ENCODE results near the gene TYMP. TPM values are rescaled to one million over a fixed set of nuclear protein-coding genes. Genes with fewer than 3 reads are reported as not detected.

Gene TYMP
- 3.1 and 4.4 TPM in 2 replicates for total RNA-seq (2014; rRNA removed; shearing (Covaris generic))

GRCh38 chr22:50529897-50530579 lies at the start of gene TYMP:
TSS of gene TYMP (minus strand) at chr22:50530012. CDS start at chr22:50529709, 303 bp downstream.
- no peak for DNase-seq (ENCODE audit: low spot score)
- in situ Hi-C loops (cut with HindIII; ENCODE audit: low sequenced_read_pairs) = no loop called here

GRCh38 chr22:50578776-50579310 lies 49.0 kb upstream of the TYMP start:
- in situ Hi-C loops (cut with HindIII; ENCODE audit: low sequenced_read_pairs) = loop anchor here (10.0 kb wide), 1 partner anchor 84 kb away; no protein-coding TSS in a partner anchor
- DNase-seq (ENCODE audit: low spot score) = no peak

GRCh38 chr22:50577987-50578775 lies 48.4 kb upstream of the TYMP start, which contains the start of gene CPT1B:
TSS of gene CPT1B (minus strand) at chr22:50578427. CDS start at chr22:50577915, 512 bp downstream.
- DNase-seq (ENCODE audit: low spot score) = no peak
- in situ Hi-C loops (cut with HindIII; ENCODE audit: low sequenced_read_pairs) = loop anchor here (10.0 kb wide), 1 partner anchor 83 kb away; no protein-coding TSS in a partner anchor

- in situ Hi-C loops (cut with HindIII; ENCODE audit: low sequenced_read_pairs) = loop anchor here (10.0 kb wide), 1 partner anchor 83 kb away; no protein-coding TSS in a partner anchor
- DNase-seq (ENCODE audit: low spot score) = no peak
Measured at GRCh38 chr22:50577697-50577986, 47.8 kb upstream of the TYMP start.

GRCh38 chr22:50576806-50577696 lies 47.2 kb upstream of the TYMP start:
- in situ Hi-C loops (cut with HindIII; ENCODE audit: low sequenced_read_pairs) = loop anchor here (10.0 kb wide), 1 partner anchor 82 kb away; no protein-coding TSS in a partner anchor
- peak; percentile 41 for DNase-seq (ENCODE audit: low spot score)

GRCh38 chr22:50576070-50576469 lies 46.3 kb upstream of the TYMP start:
- DNase-seq (ENCODE audit: low spot score) = peak; percentile 92

GRCh38 chr22:50575426-50575941 lies 45.7 kb upstream of the TYMP start:
- in situ Hi-C loops (cut with HindIII; ENCODE audit: low sequenced_read_pairs) = loop anchor here (10.0 kb wide), 1 partner anchor 81 kb away; no protein-coding TSS in a partner anchor

More at GRCh38 chr22:50576070-50576469, 46.3 kb upstream of the TYMP start:
- in situ Hi-C loops (cut with HindIII; ENCODE audit: low sequenced_read_pairs) = loop anchor here (10.0 kb wide), 1 partner anchor 81 kb away; no protein-coding TSS in a partner anchor

GRCh38 chr22:50574383-50574755 lies 44.6 kb upstream of the TYMP start:
- in situ Hi-C loops (cut with HindIII; ENCODE audit: low sequenced_read_pairs) = loop anchor here (10.0 kb wide), 1 partner anchor 80 kb away; no protein-coding TSS in a partner anchor
- no peak for DNase-seq (ENCODE audit: low spot score)

More at GRCh38 chr22:50575426-50575941, 45.7 kb upstream of the TYMP start:
- no peak for DNase-seq (ENCODE audit: low spot score)

GRCh38 chr22:50573491-50574382 lies 43.9 kb upstream of the TYMP start:
- DNase-seq (ENCODE audit: low spot score) = no peak
- in situ Hi-C loops (cut with HindIII; ENCODE audit: low sequenced_read_pairs) = loop anchor here (10.0 kb wide), 1 partner anchor 79 kb away; no protein-coding TSS in a partner anchor

- in situ Hi-C loops (cut with HindIII; ENCODE audit: low sequenced_read_pairs) = loop anchor here (10.0 kb wide), 1 partner anchor 78 kb away; no protein-coding TSS in a partner anchor
- DNase-seq (ENCODE audit: low spot score) = no peak
Measured at GRCh38 chr22:50572965-50573364, 43.2 kb upstream of the TYMP start.

GRCh38 chr22:50571264-50572175 lies 41.7 kb upstream of the TYMP start:
- in situ Hi-C loops (cut with HindIII; ENCODE audit: low sequenced_read_pairs) = loop anchor here (10.0 kb wide), 1 partner anchor 77 kb away; no protein-coding TSS in a partner anchor
- DNase-seq (ENCODE audit: low spot score) = no peak

- in situ Hi-C loops (cut with HindIII; ENCODE audit: low sequenced_read_pairs) = loop anchor here (10.0 kb wide), 1 partner anchor 76 kb away; no protein-coding TSS in a partner anchor
- DNase-seq (ENCODE audit: low spot score) = no peak
Measured at GRCh38 chr22:50570861-50571260, 41.0 kb upstream of the TYMP start.

GRCh38 chr22:50569896-50570535 lies 40.2 kb upstream of the TYMP start:
- in situ Hi-C loops (cut with HindIII; ENCODE audit: low sequenced_read_pairs) = loop anchor here (10.0 kb wide), 1 partner anchor 75 kb away; no protein-coding TSS in a partner anchor
- DNase-seq (ENCODE audit: low spot score) = no peak

- no peak for DNase-seq (ENCODE audit: low spot score)
- in situ Hi-C loops (cut with HindIII; ENCODE audit: low sequenced_read_pairs) = no loop called here
Measured at GRCh38 chr22:50569041-50569459, 39.2 kb upstream of the TYMP start.

GRCh38 chr22:50568626-50569025 lies 38.8 kb upstream of the TYMP start:
- DNase-seq (ENCODE audit: low spot score) = no peak
- in situ Hi-C loops (cut with HindIII; ENCODE audit: low sequenced_read_pairs) = no loop called here

- in situ Hi-C loops (cut with HindIII; ENCODE audit: low sequenced_read_pairs) = no loop called here
- DNase-seq (ENCODE audit: low spot score) = no peak
Measured at GRCh38 chr22:50567721-50568252, 38.0 kb upstream of the TYMP start.

Measured in G401 (cell line).